DOHH2 (cell line): Measurements from ENCODE around the gene NPR3.

ENCODE experiments used
- CTCF ChIP-seq: fragments of 200-600 bp; sonication (generic); IDR thresholded peaks from one replicate; pipeline ENCODE4 v1.5.1; 2014; ENCODE audit warnings: antibody characterized with exemption, mild to moderate bottlenecking, low read depth, low read length; ENCODE audit not compliant: poor library complexity, severe bottlenecking
- EZH2phosphoT487 ChIP-seq: fragments of 200-600 bp; sonication (generic); IDR thresholded peaks from 2 replicates; pipeline ENCODE4 v1.6.1; 2017; ENCODE audit warnings: borderline replicate concordance, mild to moderate bottlenecking, antibody characterized with exemption, low read length, moderate library complexity, mixed read lengths

GRCh38 chr5:32836176-32836575 is 125.1 kb downstream of the NPR3 start:
- no peak for TF ChIP-seq EZH2phosphoT487
- TF ChIP-seq CTCF = no peak
